Activated CD4-positive, alpha-beta T cell treated with anti-CD3 and anti-CD28 coated beads for 1 hour (primary cell): ENCODE results near the gene PRG2.
"Not testable (repeated sequence)": the region's sequence is repeated elsewhere in the genome, so short reads cannot be mapped to it uniquely, and the experiment has no call there.

Source experiments
- DNase-seq: peaks from one replicate; pipeline ENCODE4 v3.0.0-alpha.2; 2020

Gene PRG2

GRCh38 chr11:57418131-57418530 is 27.7 kb upstream of the PRG2 start:
- DNase-seq = no peak

DNA sequence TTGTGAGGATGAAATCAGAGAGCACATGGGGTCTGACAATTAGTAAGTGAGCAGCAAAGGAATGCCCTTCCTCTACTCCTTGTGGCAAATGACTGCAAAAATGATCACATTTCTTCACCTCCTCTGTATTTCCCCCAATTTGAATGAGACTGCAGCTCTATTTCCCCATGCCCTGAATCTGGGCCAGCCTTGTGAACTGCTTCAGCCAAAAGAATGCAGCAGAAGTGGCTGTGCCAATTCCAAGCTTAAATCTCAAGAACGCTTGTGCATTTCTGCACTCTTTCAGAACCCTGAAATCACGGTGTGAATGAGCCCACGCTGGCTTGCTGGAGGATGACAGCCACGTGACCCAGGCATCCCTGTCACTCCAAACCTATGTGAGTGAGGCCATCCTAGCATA is 26.6 kb upstream of the PRG2 start:
- DNase-seq = no peak

DNA sequence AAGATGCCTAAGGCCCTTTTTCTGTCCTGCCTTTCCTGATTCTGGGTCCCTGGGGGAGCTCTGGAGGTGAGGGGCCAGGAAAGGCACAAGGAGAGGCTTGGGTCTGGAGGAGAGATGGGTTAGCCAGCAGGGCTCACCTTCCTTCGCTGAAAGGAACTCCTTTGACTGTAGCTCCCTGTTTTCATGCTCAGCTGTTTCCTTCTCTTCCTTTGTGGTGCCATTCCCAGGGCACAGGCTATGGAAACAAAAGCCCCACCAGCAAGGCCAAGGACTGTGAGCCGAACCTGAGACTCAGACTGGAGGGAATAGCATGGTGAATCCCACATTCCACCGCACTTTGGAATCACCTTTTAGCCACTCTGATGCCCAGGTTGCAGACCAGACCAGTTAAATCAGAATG is 26.0 kb upstream of the PRG2 start:
- DNase-seq = no peak

DNA sequence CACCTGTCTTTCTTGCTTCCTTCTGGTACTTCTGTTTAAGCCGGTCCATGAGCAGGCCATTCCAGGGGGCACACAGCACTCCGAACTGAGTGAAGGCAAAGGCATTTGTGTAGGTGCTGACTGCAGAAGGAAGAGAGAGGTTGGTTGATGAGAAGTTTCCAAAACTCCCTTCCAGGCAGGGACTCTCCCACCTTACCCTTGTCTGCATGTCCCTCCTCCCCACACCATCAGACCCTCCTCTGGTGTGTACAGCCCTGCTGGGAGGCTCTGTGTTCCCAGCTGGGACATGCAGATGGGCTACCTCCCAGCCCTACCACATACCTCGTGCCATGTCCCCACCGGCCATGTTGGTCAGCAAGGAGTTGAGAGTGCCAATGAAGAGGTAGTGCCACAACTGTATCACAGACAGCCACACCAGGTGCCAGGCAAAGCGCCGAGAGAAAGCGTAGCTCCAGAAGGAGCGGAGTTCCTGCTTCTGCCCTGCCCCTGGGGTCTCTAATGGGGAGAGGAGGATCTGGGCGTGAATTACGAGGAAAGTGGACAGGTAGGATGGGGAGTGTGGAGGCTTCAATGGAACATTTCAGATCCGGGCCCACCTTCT is 24.3 kb upstream of the PRG2 start:
- no peak for DNase-seq

- DNase-seq = no peak
Measured at GRCh38 chr11:57413681-57414080, 23.2 kb upstream of the PRG2 start.

GRCh38 chr11:57410287-57410686 is 19.8 kb upstream of the PRG2 start:
- no peak for DNase-seq

GRCh38 chr11:57409321-57410100 is 19.1 kb upstream of the PRG2 start:
- no peak for DNase-seq

DNA sequence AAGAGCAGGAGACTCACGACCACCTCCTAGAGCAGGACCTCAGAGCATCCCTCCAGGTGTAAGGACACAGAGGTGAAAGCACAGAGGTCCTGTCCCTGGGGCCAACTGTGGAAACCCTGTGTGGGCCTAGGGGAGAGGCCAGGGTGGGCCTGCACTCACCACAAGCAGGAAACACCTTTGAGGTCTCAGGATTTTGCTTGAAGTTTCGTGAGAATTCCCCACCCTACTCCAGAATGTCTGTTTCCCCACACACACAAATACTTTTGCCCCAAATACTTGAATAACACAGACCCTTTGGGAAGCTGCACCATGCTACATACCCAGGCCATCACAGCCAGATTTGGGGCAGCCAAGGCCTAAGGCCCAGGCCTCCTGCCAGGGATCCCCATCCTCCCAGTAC is 18.3 kb upstream of the PRG2 start:
- DNase-seq = no peak

DNA sequence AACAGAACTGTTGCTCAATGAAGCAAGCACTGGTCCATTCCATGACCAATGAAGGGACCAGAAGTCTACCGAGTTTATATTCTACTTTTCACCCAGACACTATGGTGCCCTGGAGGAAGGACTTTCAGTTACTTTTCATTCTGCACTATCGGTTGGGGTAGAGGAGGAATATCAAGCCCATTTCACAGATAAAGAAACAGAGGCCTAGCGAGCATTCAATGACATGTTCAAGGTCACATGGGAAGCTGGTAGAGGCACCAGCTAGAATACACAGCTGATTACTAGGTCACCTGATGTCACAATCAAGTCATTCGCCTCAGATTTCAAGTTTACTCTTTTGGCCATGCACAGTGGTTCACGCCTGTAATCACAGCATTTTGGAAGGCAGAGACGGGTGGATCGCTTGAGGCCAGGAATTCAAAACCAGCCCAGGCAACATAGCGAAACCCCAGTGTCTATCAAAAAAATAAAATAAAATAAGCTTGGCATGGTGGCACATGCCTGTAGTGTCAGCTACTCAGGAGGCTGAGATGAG is 17.6 kb upstream of the PRG2 start:
- DNase-seq = no peak

GRCh38 chr11:57407010-57407920 is 16.8 kb upstream of the PRG2 start:
- no peak for DNase-seq

DNA sequence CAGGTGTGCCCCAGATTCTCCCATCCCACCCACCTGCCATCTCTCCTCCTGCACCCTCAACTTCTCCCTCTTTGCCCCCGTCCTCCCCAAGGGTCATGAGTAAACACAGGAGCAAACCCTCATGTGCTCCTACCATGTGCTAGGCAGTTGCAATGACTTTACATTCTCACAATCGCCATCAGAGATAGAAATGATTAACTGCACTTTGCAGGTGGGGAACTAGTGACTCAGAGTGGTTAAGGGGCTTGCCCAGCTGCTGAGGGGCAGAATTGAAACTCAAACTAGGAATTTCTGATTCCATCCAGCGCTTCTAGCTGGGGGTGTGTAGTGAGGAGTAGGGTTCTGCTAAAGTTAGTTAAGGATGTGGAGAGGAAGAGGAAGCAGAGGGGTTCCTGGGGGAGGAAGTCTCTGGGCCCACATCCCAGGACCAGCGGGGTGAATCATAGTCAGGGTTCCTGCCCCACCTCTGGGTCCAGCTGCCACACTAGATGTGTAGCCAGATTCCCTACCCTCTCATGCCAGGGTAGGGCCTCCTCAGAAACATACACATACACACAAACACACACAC is 16.0 kb upstream of the PRG2 start:
- DNase-seq = no peak

DNA sequence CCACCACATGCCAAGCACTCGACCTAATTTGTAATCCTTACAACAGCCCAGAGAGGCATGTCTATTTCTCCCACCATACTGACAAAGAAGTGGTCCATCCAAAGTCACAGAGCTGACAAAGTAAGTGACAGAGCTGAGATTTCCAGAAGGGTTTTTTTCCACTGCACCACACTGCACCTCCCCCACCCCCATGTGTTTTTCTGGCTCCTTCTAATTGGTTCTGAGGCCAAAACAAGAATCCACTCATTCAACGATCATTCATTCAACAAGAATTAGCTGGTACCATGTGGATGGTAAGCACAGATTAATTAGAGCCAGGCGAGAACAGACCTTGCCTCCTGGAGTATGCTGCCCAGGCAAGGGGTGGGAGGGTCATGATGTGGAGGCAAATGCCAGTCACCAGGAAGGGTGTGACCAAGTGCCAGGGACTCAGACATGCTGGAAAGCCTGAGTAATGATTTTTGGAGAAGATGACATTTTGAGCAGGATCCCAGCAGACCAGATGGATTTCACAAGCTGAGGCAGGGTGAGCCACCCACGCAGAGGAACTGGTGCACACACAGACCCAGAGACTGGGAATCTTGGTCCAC is 14.9 kb upstream of the PRG2 start:
- no peak for DNase-seq

GRCh38 chr11:57403802-57404147 is 13.3 kb upstream of the PRG2 start:
- no peak for DNase-seq

DNA sequence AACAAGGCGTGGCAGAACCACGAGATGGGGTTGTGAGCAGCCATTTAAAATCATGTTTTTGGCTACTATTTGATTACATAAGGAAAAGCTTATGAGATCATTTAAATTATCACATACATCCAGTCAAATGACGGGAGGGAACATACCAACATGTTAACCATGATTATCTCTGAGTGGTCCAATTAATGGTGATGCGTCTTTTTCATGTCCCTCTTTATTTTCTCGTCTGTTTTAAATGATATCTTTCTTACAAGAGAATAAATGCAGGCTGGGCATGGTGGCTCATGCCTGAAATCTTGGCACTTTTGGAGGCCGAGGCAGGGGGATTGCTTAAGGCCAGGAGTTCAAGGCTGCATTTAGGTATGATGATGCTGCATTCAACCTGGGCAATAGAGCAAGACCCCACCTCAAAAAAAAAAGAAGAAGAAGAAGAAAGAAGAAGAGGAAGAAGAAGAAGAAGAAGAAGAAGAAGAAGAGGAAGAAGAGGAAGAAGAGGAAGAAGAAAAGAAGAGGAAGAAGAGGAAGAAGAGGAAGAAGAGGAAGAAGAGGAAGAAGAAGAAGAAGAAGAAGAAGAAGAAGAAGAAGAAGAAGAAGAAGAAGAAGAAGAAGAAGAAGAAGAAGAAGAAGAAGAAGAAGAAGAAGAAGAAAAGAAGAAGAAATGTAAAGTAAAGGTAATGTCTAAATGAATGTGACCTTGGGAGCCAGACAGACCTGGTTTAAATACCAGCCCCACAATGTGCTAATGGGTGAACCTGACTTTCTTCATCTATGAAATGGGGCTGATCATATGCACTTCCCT is 12.8 kb upstream of the PRG2 start:
- not testable (repeated sequence) for DNase-seq

DNA sequence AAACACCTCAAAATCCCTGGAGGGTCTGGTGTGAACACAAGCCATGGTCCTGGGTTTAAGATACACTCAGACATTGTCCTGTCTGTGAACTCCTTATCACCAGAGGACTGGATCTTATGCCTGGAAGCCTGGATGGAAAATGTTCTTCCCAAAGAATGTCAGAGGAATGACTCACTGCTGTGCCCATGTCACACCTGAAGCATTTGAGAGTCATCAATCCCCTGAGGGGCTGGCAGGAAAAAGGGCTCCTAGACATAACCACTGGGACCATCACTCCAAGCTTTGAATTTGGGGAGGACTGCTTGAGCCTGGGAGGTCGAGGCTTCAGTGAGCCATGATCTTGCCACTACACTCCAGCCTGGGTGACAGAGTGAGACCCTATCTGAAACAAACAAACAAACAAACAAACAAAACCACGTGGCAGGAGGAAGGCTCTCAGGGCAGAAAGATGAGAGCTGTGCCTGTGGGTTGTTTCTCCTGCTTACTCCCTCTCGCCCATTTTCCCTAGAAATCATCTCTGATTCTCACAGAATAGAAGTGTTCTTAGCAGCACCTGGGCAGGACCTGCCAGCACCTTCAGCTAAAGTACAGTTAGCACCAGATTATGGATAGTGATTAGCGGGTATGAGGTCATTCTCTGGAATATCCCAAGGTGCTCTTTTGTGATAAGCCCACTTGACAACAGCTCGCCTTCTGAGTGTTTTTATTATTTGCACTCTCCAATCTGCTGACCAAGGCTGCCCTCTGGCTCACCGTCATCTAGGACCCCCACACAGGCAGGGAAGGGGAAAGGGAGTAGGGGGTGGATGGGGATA is 11.9 kb upstream of the PRG2 start:
- no peak for DNase-seq

DNA sequence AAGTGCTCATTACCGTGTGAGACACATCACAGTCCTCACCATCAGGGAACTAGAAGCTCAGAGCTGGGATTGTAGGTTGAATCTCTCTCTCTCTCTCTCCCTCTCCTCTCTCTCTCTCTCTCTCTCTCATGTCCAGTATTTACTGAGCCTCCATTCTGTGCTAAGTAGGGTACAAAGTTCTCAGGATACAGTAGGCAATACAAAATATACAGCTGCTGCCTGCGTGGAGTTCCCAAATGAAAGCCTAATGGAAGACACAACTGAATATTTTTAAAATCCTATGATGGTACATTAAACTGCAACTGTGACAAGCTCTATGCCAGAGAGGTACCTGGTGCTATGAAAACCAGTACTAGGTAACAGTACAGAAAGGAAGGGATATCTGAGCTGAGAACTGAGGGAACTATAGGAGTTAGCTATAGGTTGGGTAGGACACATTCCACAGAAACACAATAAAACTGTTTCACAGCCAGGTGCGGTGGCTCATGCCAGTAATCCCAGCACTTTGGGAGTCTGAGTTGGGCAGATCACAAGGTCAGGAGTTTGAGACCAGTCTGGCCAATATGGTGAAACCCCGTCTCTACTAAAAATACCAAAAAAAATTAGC is 9.6 kb upstream of the PRG2 start:
- no peak for DNase-seq

GRCh38 chr11:57399221-57399620 is 8.8 kb upstream of the PRG2 start:
- no peak for DNase-seq

- no peak for DNase-seq
Measured at GRCh38 chr11:57397394-57397990, 7.0 kb upstream of the PRG2 start.

DNA sequence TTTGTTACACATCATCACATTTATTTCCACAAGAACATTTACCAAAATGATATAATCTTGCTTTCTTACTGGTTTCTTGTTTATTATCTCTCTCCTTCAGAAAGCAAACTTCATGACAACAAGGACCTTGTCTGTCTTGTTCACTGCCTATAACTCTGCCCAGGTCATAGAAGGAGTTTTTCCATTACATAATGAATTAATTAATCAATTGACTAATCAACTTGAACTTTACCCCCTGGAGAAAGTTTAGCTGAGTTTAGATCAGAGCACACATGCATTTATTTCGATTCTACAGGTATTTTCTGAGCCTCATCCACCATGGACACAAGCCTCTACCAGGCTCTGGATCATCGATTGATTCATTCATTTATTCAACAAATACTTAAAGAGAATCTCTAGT is 6.3 kb upstream of the PRG2 start:
- no peak for DNase-seq
